Raji (cell line): ENCODE measurements around the gene LPGAT1.

Experiments used
- POLR2A ChIP-seq: IDR thresholded peaks from 2 replicates; pipeline ENCODE4 v1.6.1; 2011; ENCODE audit warnings: low read depth, low read length, control low read depth; ENCODE audit not compliant: insufficient read depth

LPGAT1 gene

GRCh38 chr1:211830328-211831142 lies at the start of gene LPGAT1:
LPGAT1 (minus strand) TSS chr1:211830763; CDS start chr1:211829296, 1,467 bp downstream.
- TF ChIP-seq POLR2A, result peak; percentile 46

- no peak for TF ChIP-seq POLR2A
Measured at GRCh38 chr1:211879475-211879874, 48.9 kb upstream of the LPGAT1 start.

- no peak for TF ChIP-seq POLR2A
Measured at GRCh38 chr1:211876851-211877590, 46.5 kb upstream of the LPGAT1 start.

- TF ChIP-seq POLR2A, result no peak
Measured at GRCh38 chr1:211875541-211875940, 45.0 kb upstream of the LPGAT1 start.

- TF ChIP-seq POLR2A, result no peak
Measured at GRCh38 chr1:211874521-211875347, 44.2 kb upstream of the LPGAT1 start.

- TF ChIP-seq POLR2A, result no peak
Measured at GRCh38 chr1:211870156-211870555, 39.6 kb upstream of the LPGAT1 start.

- no peak for TF ChIP-seq POLR2A
Measured at GRCh38 chr1:211865180-211865579, 34.6 kb upstream of the LPGAT1 start.

- no peak for TF ChIP-seq POLR2A
Measured at GRCh38 chr1:211859405-211859804, 28.8 kb upstream of the LPGAT1 start.

GRCh38 chr1:211851174-211851573 lies 20.6 kb upstream of the LPGAT1 start:
- TF ChIP-seq POLR2A, result no peak

- no peak for TF ChIP-seq POLR2A
Measured at GRCh38 chr1:211843507-211844298, 13.1 kb upstream of the LPGAT1 start.

GRCh38 chr1:211843018-211843417 lies 12.5 kb upstream of the LPGAT1 start:
- no peak for TF ChIP-seq POLR2A

- no peak for TF ChIP-seq POLR2A
Measured at GRCh38 chr1:211842518-211842917, 12.0 kb upstream of the LPGAT1 start.

- no peak for TF ChIP-seq POLR2A
Measured at GRCh38 chr1:211839106-211839505, 8.5 kb upstream of the LPGAT1 start.

GRCh38 chr1:211833174-211833820 lies 2.7 kb upstream of the LPGAT1 start:
- TF ChIP-seq POLR2A, result no peak
